CD4-positive, alpha-beta T cell treated with Interleukin-6 for 4 hours (primary cell): Measurements from ENCODE around the gene DGCR6.
"Not testable (repeated sequence)": the region's sequence is repeated elsewhere in the genome, so short reads cannot be mapped to it uniquely, and the experiment has no call there.

ENCODE experiments used
- DNase-seq: peaks from one replicate; pipeline ENCODE4 v3.0.0-alpha.2; 2020; ENCODE audit warnings: mixed read lengths

Gene DGCR6

DNA sequence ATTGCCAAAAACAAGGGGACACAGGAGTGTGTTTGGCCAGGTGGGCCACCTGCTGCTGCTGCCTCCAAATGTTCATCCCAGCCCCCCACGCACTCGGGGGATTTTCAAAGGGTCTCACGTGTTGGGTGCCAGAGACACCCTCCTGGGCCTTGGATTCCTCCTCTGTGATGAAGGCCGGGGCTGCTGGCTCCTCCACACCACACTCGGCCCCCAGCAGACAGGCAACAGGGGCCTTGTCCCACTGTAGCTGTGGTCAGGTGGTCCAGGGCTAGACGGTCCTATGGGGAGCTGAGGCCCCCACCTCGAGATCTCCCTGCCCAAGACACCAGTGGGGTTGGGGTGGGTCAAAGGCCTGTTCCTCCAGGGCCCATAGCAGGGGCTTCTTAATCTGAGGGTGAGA lies 55.1 kb downstream of the DGCR6 start:
- not testable (repeated sequence) for DNase-seq
